Measurements from ENCODE around the gene LITAFD.

The LITAFD gene

GRCh38 chr16:8892101-8892575 is 10.0 kb downstream of the LITAFD start:
- TF ChIP-seq ESRRG (CRISPR knock-in tag; IDR thresholded peaks at IDR 0.05) (no peak), GLIS3 (CRISPR knock-in tag; IDR thresholded peaks at IDR 0.05) (no peak), OSR1 (CRISPR knock-in tag; IDR thresholded peaks at IDR 0.05) (no peak), SNAI2 (CRISPR knock-in tag; IDR thresholded peaks at IDR 0.05) (no peak), ZNF8 (CRISPR knock-in tag; IDR thresholded peaks at IDR 0.05) (no peak), ZFP30 (CRISPR knock-in tag; IDR thresholded peaks at IDR 0.05) (no peak), ZC3H10 (CRISPR knock-in tag; IDR thresholded peaks at IDR 0.05) (no peak), ARNTL (CRISPR knock-in tag; IDR thresholded peaks at IDR 0.05; ENCODE audit: borderline replicate concordance, low read depth) (no peak), ZFP3 (CRISPR knock-in tag; IDR thresholded peaks at IDR 0.05) (no peak), ZNF70 (CRISPR knock-in tag; IDR thresholded peaks at IDR 0.05) (no peak), ZNF565 (CRISPR knock-in tag; conservative IDR thresholded peaks at IDR 0.05; ENCODE audit: low read depth) (no peak), RARB (CRISPR knock-in tag; IDR thresholded peaks at IDR 0.05) (no peak), PPARA (CRISPR knock-in tag; IDR thresholded peaks at IDR 0.05; ENCODE audit: borderline replicate concordance) (no peak), CSRNP3 (CRISPR knock-in tag; IDR thresholded peaks at IDR 0.05) (no peak), TOX (CRISPR knock-in tag; IDR thresholded peaks at IDR 0.05; ENCODE audit: borderline replicate concordance) (no peak)
- TF ChIP-seq, protein P1, sequence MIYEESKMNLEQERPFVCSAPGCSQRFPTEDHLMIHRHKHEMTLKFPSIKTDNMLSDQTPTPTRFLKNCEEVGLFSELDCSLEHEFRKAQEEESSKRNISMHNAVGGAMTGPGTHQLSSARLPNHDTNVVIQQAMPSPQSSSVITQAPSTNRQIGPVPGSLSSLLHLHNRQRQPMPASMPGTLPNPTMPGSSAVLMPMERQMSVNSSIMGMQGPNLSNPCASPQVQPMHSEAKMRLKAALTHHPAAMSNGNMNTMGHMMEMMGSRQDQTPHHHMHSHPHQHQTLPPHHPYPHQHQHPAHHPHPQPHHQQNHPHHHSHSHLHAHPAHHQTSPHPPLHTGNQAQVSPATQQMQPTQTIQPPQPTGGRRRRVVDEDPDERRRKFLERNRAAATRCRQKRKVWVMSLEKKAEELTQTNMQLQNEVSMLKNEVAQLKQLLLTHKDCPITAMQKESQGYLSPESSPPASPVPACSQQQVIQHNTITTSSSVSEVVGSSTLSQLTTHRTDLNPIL (CRISPR knock-in tag; IDR thresholded peaks at IDR 0.05; ENCODE audit: low read depth) = no peak
- TF ChIP-seq, protein P2, sequence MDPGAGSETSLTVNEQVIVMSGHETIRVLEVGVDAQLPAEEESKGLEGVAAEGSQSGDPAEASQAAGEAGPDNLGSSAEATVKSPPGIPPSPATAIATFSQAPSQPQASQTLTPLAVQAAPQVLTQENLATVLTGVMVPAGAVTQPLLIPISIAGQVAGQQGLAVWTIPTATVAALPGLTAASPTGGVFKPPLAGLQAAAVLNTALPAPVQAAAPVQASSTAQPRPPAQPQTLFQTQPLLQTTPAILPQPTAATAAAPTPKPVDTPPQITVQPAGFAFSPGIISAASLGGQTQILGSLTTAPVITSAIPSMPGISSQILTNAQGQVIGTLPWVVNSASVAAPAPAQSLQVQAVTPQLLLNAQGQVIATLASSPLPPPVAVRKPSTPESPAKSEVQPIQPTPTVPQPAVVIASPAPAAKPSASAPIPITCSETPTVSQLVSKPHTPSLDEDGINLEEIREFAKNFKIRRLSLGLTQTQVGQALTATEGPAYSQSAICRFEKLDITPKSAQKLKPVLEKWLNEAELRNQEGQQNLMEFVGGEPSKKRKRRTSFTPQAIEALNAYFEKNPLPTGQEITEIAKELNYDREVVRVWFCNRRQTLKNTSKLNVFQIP (CRISPR knock-in tag; IDR thresholded peaks at IDR 0.05; ENCODE audit: borderline replicate concordance, low read depth) = no peak
- TF ChIP-seq, protein P3, sequence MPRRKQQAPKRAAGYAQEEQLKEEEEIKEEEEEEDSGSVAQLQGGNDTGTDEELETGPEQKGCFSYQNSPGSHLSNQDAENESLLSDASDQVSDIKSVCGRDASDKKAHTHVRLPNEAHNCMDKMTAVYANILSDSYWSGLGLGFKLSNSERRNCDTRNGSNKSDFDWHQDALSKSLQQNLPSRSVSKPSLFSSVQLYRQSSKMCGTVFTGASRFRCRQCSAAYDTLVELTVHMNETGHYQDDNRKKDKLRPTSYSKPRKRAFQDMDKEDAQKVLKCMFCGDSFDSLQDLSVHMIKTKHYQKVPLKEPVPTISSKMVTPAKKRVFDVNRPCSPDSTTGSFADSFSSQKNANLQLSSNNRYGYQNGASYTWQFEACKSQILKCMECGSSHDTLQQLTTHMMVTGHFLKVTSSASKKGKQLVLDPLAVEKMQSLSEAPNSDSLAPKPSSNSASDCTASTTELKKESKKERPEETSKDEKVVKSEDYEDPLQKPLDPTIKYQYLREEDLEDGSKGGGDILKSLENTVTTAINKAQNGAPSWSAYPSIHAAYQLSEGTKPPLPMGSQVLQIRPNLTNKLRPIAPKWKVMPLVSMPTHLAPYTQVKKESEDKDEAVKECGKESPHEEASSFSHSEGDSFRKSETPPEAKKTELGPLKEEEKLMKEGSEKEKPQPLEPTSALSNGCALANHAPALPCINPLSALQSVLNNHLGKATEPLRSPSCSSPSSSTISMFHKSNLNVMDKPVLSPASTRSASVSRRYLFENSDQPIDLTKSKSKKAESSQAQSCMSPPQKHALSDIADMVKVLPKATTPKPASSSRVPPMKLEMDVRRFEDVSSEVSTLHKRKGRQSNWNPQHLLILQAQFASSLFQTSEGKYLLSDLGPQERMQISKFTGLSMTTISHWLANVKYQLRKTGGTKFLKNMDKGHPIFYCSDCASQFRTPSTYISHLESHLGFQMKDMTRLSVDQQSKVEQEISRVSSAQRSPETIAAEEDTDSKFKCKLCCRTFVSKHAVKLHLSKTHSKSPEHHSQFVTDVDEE (CRISPR knock-in tag; IDR thresholded peaks at IDR 0.05) = no peak
- TF ChIP-seq, protein P4, sequence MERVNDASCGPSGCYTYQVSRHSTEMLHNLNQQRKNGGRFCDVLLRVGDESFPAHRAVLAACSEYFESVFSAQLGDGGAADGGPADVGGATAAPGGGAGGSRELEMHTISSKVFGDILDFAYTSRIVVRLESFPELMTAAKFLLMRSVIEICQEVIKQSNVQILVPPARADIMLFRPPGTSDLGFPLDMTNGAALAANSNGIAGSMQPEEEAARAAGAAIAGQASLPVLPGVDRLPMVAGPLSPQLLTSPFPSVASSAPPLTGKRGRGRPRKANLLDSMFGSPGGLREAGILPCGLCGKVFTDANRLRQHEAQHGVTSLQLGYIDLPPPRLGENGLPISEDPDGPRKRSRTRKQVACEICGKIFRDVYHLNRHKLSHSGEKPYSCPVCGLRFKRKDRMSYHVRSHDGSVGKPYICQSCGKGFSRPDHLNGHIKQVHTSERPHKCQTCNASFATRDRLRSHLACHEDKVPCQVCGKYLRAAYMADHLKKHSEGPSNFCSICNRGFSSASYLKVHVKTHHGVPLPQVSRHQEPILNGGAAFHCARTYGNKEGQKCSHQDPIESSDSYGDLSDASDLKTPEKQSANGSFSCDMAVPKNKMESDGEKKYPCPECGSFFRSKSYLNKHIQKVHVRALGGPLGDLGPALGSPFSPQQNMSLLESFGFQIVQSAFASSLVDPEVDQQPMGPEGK (CRISPR knock-in tag; IDR thresholded peaks at IDR 0.05; ENCODE audit: borderline replicate concordance) = no peak
- no peak for ATAC-seq

- TF ChIP-seq ESRRG (CRISPR knock-in tag; IDR thresholded peaks at IDR 0.05) = no peak
- no peak for TF ChIP-seq CSRNP3 (CRISPR knock-in tag; IDR thresholded peaks at IDR 0.05)
- TF ChIP-seq, protein P1 (CRISPR knock-in tag; IDR thresholded peaks at IDR 0.05; ENCODE audit: low read depth) = no peak
- TF ChIP-seq PPARA (CRISPR knock-in tag; IDR thresholded peaks at IDR 0.05; ENCODE audit: borderline replicate concordance) = no peak
- TF ChIP-seq GLIS3 (CRISPR knock-in tag; IDR thresholded peaks at IDR 0.05) = no peak
- no peak for ATAC-seq
Measured at GRCh38 chr16:8893426-8893825, 11.3 kb downstream of the LITAFD start.
